Mucosa of descending colon (tissue), 3 donors: ENCODE data around the gene HNMT. TPM values are rescaled to one million over a fixed set of nuclear protein-coding genes. Genes with fewer than 3 reads are reported as not detected.

Source experiments
- ATAC-seq: fragments of 200-7000 bp; cut with Tn5 transposase; one replicate; pipeline ENCODE4 v1.9.1; 2020; ENCODE audit warnings: mild to moderate bottlenecking, moderate library complexity
- DNase-seq, 3 donors: peaks; one replicate each; pipeline ENCODE4 v3.0.0-alpha.2; 2020
- H3K36me3 ChIP-seq: fragments of 200-600 bp; one replicate; pipeline ENCODE4 v1.8.0; 2021; ENCODE audit warnings: low read depth, mild to moderate bottlenecking
- H3K4me1 ChIP-seq: fragments of 200-600 bp; one replicate; pipeline ENCODE4 v1.8.0; 2021; ENCODE audit warnings: low read depth, mild to moderate bottlenecking
- H3K4me3 ChIP-seq: fragments of 200-600 bp; one replicate; pipeline ENCODE4 v1.8.0; 2021; ENCODE audit warnings: mild to moderate bottlenecking
- H3K9me3 ChIP-seq: fragments of 200-600 bp; one replicate; pipeline ENCODE4 v1.8.0; 2021; ENCODE audit warnings: mild to moderate bottlenecking
- intact Hi-C, 2 donors: fragments of 100-400 bp; cut with DNase I in 1 of 2; cut with micrococcal nuclease in 1 of 2; formaldehyde crosslinking; loops; one replicate each; pipeline versions ENCODE4 v1.11.0 to v1.11.1; 2022; cut with DNase I, micrococcal nuclease
- total RNA-seq, 3 donors: library from RNA; stranded (reverse); fragmentation: NEBNext Ultra II Directional in 2 of 3; extraction: Animal tissue kit (Norgen Biotek cat#: 25700) in 2 of 3; gene quantifications; one replicate each; pipeline versions ENCODE4 v1.2.1 to v1.2.4, GENCODE V29; 2021 to 2023
- TF ChIP-seq, protein P1 (sequence below): fragments of 200-600 bp; IDR thresholded peaks from one replicate; pipeline ENCODE4 v1.8.0; 2022; ENCODE audit warnings: antibody characterized with exemption, mild to moderate bottlenecking
- donor health status: DM: no; HTN: no; CAD: no; lungs with moderate emphysema.
- donor health status: DM: no; HTN: no; CAD: no.
- donor health status: DM: no; HTN: yes; CAD: no.

The HNMT gene
- total RNA-seq, 3 donors from 2014 or later = 42.6 to 114 (median 62.9) TPM

DNA sequence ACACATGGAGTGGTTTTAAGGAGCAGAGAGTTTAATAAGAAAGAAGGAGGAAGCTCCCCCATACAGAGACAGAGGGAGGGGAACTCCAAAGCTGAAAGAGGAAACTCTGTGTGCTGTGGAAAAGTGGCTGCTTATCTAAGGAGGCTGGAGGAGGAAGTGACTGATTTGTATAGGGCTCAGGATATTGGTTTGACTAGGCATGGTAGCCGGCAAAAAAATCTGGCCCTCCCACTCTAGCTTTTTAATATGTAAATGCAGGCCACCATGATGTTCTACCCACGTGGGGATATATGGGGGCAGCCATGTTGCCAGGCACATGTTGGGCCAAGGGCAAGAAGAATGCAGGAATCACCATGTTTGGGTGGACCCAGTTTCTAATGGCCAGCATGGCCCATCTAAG lies 64.3 kb downstream of the HNMT start:
- intact Hi-C loops = no loop called here
- H3K4me1 ChIP-seq = no peaks in the 10 kb centered on the region
- peak in 1 of 3 donors; percentile 3 for DNase-seq
- no peaks in the 10 kb centered on the region for H3K36me3 ChIP-seq
- no peaks in the 10 kb centered on the region for H3K9me3 ChIP-seq
- no peak overlapping the region for H3K4me3 ChIP-seq
- TF ChIP-seq, protein P1, sequence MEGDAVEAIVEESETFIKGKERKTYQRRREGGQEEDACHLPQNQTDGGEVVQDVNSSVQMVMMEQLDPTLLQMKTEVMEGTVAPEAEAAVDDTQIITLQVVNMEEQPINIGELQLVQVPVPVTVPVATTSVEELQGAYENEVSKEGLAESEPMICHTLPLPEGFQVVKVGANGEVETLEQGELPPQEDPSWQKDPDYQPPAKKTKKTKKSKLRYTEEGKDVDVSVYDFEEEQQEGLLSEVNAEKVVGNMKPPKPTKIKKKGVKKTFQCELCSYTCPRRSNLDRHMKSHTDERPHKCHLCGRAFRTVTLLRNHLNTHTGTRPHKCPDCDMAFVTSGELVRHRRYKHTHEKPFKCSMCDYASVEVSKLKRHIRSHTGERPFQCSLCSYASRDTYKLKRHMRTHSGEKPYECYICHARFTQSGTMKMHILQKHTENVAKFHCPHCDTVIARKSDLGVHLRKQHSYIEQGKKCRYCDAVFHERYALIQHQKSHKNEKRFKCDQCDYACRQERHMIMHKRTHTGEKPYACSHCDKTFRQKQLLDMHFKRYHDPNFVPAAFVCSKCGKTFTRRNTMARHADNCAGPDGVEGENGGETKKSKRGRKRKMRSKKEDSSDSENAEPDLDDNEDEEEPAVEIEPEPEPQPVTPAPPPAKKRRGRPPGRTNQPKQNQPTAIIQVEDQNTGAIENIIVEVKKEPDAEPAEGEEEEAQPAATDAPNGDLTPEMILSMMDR = no peak
- ATAC-seq = peak; percentile 47

GRCh38 chr2:138029276-138029675 lies 65.0 kb downstream of the HNMT start:
- DNase-seq (no peak), ATAC-seq (no peak)
- intact Hi-C loops = no loop called here
- H3K4me3 ChIP-seq = no peak overlapping the region
- TF ChIP-seq, protein P1 = no peak
- H3K9me3 ChIP-seq = no peaks in the 10 kb centered on the region
- H3K36me3 ChIP-seq = no peaks in the 10 kb centered on the region
- H3K4me1 ChIP-seq = no peaks in the 10 kb centered on the region

- Histone ChIP-seq H3K4me1 (no peaks in the 10 kb centered on the region), H3K9me3 (no peaks in the 10 kb centered on the region), H3K36me3 (no peaks in the 10 kb centered on the region), H3K4me3 (no peak overlapping the region)
- DNase-seq (no peak), ATAC-seq (no peak)
- TF ChIP-seq, protein P1 = no peak
- intact Hi-C loops = no loop called here
These were observed 66.2 kb downstream of the HNMT start for GRCh38 chr2:138030459-138030858.

- Histone ChIP-seq H3K36me3 (no peaks in the 10 kb centered on the region), H3K4me3 (no peak overlapping the region), H3K9me3 (no peaks in the 10 kb centered on the region), H3K4me1 (no peaks in the 10 kb centered on the region)
- DNase-seq (no peak), ATAC-seq (no peak)
- intact Hi-C loops = no loop called here
- TF ChIP-seq, protein P1 = no peak
These were observed 68.1 kb downstream of the HNMT start for GRCh38 chr2:138032334-138032733.

GRCh38 chr2:138034536-138034935 lies 70.3 kb downstream of the HNMT start:
- TF ChIP-seq, protein P1 = no peak
- no peak for ATAC-seq
- Histone ChIP-seq H3K4me1 (no peaks in the 10 kb centered on the region), H3K4me3 (no peak overlapping the region), H3K9me3 (no peaks in the 10 kb centered on the region), H3K36me3 (no peaks in the 10 kb centered on the region)
- DNase-seq = no peak
- intact Hi-C loops = no loop called here

GRCh38 chr2:138035608-138036217 lies 71.4 kb downstream of the HNMT start:
- ATAC-seq = no peak
- no peaks in the 10 kb centered on the region for H3K36me3 ChIP-seq
- intact Hi-C loops = no loop called here
- no peaks in the 10 kb centered on the region for H3K4me1 ChIP-seq
- no peaks in the 10 kb centered on the region for H3K9me3 ChIP-seq
- no peak for DNase-seq
- H3K4me3 ChIP-seq = no peak overlapping the region
- TF ChIP-seq, protein P1 = no peak
